Measurements from ENCODE around the gene MEGF11.

- TF ChIP-seq, protein P1, sequence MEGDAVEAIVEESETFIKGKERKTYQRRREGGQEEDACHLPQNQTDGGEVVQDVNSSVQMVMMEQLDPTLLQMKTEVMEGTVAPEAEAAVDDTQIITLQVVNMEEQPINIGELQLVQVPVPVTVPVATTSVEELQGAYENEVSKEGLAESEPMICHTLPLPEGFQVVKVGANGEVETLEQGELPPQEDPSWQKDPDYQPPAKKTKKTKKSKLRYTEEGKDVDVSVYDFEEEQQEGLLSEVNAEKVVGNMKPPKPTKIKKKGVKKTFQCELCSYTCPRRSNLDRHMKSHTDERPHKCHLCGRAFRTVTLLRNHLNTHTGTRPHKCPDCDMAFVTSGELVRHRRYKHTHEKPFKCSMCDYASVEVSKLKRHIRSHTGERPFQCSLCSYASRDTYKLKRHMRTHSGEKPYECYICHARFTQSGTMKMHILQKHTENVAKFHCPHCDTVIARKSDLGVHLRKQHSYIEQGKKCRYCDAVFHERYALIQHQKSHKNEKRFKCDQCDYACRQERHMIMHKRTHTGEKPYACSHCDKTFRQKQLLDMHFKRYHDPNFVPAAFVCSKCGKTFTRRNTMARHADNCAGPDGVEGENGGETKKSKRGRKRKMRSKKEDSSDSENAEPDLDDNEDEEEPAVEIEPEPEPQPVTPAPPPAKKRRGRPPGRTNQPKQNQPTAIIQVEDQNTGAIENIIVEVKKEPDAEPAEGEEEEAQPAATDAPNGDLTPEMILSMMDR (IDR thresholded peaks at IDR 0.05), result no peak
- TF ChIP-seq POLR2A (IDR thresholded peaks at IDR 0.05), result no peak
Observed at GRCh38 chr15:65902373-65902772, 351.2 kb downstream of the MEGF11 start.
